Parathyroid adenoma (tissue), 2 donors: Measurements from ENCODE around the gene ARHGEF10L.

Experiments
- H2AFZ ChIP-seq: fragments of 300-600 bp; sonication (generic); one replicate; pipeline ENCODE4 v1.7.0; 2017; ENCODE audit warnings: antibody characterized with exemption, mild to moderate bottlenecking
- H3K27ac ChIP-seq: fragments of 300-600 bp; sonication (generic); one replicate; pipeline ENCODE4 v1.7.0; 2017
- H3K27me3 ChIP-seq: fragments of 300-600 bp; sonication (generic); one replicate; pipeline ENCODE4 v1.7.0; 2017; ENCODE audit warnings: low read length; ENCODE audit not compliant: control insufficient read depth, insufficient read depth
- H3K36me3 ChIP-seq: fragments of 300-600 bp; sonication (generic); one replicate; pipeline ENCODE4 v1.7.0; 2017; ENCODE audit warnings: low read length; ENCODE audit not compliant: control insufficient read depth, insufficient read depth
- H3K4me1 ChIP-seq: fragments of 300-600 bp; sonication (generic); one replicate; pipeline ENCODE4 v1.7.0; 2017; ENCODE audit warnings: control low read depth
- H3K4me2 ChIP-seq: fragments of 300-600 bp; sonication (generic); one replicate; pipeline ENCODE4 v1.7.0; 2017; ENCODE audit warnings: low read length
- H3K4me3 ChIP-seq: fragments of 300-600 bp; sonication (generic); one replicate; pipeline ENCODE4 v1.7.0; 2017; ENCODE audit warnings: low read depth, low read length
- H3K79me2 ChIP-seq: fragments of 300-600 bp; sonication (generic); one replicate; pipeline ENCODE4 v1.7.0; 2017; ENCODE audit warnings: control low read depth
- H3K9ac ChIP-seq: fragments of 300-600 bp; sonication (generic); one replicate; pipeline ENCODE4 v1.7.0; 2017; ENCODE audit warnings: mild to moderate bottlenecking
- H3K9me3 ChIP-seq: fragments of 300-600 bp; sonication (generic); one replicate; pipeline ENCODE4 v1.7.0; 2017; ENCODE audit warnings: low read length; ENCODE audit not compliant: control insufficient read depth
- CTCF ChIP-seq: fragments of 300-600 bp; sonication (generic); IDR thresholded peaks from one replicate; pipeline ENCODE4 v1.7.0; 2017; ENCODE audit warnings: antibody characterized with exemption, mild to moderate bottlenecking
- donor health status: primary hyperparathyroidism.

Gene ARHGEF10L

GRCh38 chr1:17614586-17614985 is 75.1 kb downstream of the ARHGEF10L start:
- no peak overlapping the region for H3K4me3 ChIP-seq
- H3K4me2 ChIP-seq, result no peak overlapping the region
- H3K36me3 ChIP-seq, result no peaks in the 10 kb centered on the region
- no peak for TF ChIP-seq CTCF
- H3K9me3 ChIP-seq, result no peaks in the 10 kb centered on the region
- no peak overlapping the region for H2AFZ ChIP-seq
- no peaks in the 10 kb centered on the region for H3K4me1 ChIP-seq
- H3K27ac ChIP-seq, result no peak overlapping the region
- no peak overlapping the region for H3K9ac ChIP-seq
- H3K79me2 ChIP-seq, result peaks cover 2% of the 10 kb centered on the region
- no peaks in the 10 kb centered on the region for H3K27me3 ChIP-seq

- Histone ChIP-seq H3K79me2 (peaks cover 2% of the 10 kb centered on the region), H3K27me3 (no peaks in the 10 kb centered on the region), H3K9ac (no peak overlapping the region), H3K36me3 (no peaks in the 10 kb centered on the region), H3K4me3 (no peak overlapping the region), H3K4me1 (no peaks in the 10 kb centered on the region), H3K9me3 (no peaks in the 10 kb centered on the region), H2AFZ (no peak overlapping the region), H3K4me2 (no peak overlapping the region), H3K27ac (no peak overlapping the region)
- TF ChIP-seq CTCF, result no peak
These were observed 75.7 kb downstream of the ARHGEF10L start for GRCh38 chr1:17615157-17615556.

GRCh38 chr1:17615959-17616358 is 76.5 kb downstream of the ARHGEF10L start:
- H3K4me2 ChIP-seq, result no peak overlapping the region
- H3K4me3 ChIP-seq, result no peak overlapping the region
- peaks cover 2% of the 10 kb centered on the region for H3K79me2 ChIP-seq
- no peak overlapping the region for H3K27ac ChIP-seq
- H3K9ac ChIP-seq, result no peak overlapping the region
- H3K9me3 ChIP-seq, result no peaks in the 10 kb centered on the region
- no peaks in the 10 kb centered on the region for H3K4me1 ChIP-seq
- H2AFZ ChIP-seq, result no peak overlapping the region
- H3K27me3 ChIP-seq, result no peaks in the 10 kb centered on the region
- no peak for TF ChIP-seq CTCF
- no peaks in the 10 kb centered on the region for H3K36me3 ChIP-seq

- no peak for TF ChIP-seq CTCF
- Histone ChIP-seq H3K4me1 (no peaks in the 10 kb centered on the region), H2AFZ (no peak overlapping the region), H3K27ac (no peak overlapping the region), H3K27me3 (no peaks in the 10 kb centered on the region), H3K9ac (no peak overlapping the region), H3K36me3 (no peaks in the 10 kb centered on the region), H3K79me2 (peaks cover 2% of the 10 kb centered on the region), H3K4me2 (no peak overlapping the region), H3K9me3 (no peaks in the 10 kb centered on the region), H3K4me3 (no peak overlapping the region)
These were observed 77.3 kb downstream of the ARHGEF10L start for GRCh38 chr1:17616731-17617279.

- Histone ChIP-seq H3K27ac (no peak overlapping the region), H3K79me2 (peaks cover 2% of the 10 kb centered on the region), H3K36me3 (no peaks in the 10 kb centered on the region), H3K27me3 (no peaks in the 10 kb centered on the region), H3K4me1 (no peaks in the 10 kb centered on the region), H3K9me3 (no peaks in the 10 kb centered on the region), H3K4me2 (no peak overlapping the region), H3K4me3 (no peak overlapping the region), H2AFZ (no peak overlapping the region), H3K9ac (no peak overlapping the region)
- no peak for TF ChIP-seq CTCF
These were observed 78.5 kb downstream of the ARHGEF10L start for GRCh38 chr1:17617787-17618557.
